Kidney tubule cell (primary cell): ENCODE data around the gene RET.

Experiments
- DNase-seq: peaks from one replicate; pipeline ENCODE4 v3.0.0-alpha.2; 2018; ENCODE audit warnings: low spot score

Gene RET

GRCh38 chr10:43108951-43109350 lies 32.1 kb downstream of the RET start:
- no peak for DNase-seq

GRCh38 chr10:43109671-43110249 lies 32.9 kb downstream of the RET start:
- DNase-seq, result no peak

GRCh38 chr10:43110338-43111071 lies 33.6 kb downstream of the RET start:
- no peak for DNase-seq

- no peak for DNase-seq
Observed at GRCh38 chr10:43111101-43111500, 34.2 kb downstream of the RET start.

GRCh38 chr10:43111921-43112607 lies 35.2 kb downstream of the RET start:
- DNase-seq, result no peak

GRCh38 chr10:43112608-43112961 lies 35.7 kb downstream of the RET start:
- no peak for DNase-seq

GRCh38 chr10:43113201-43114087 lies 36.6 kb downstream of the RET start:
- DNase-seq, result no peak

GRCh38 chr10:43114088-43114742 lies 37.3 kb downstream of the RET start:
- no peak for DNase-seq

- no peak for DNase-seq
Observed at GRCh38 chr10:43114743-43115611, 38.1 kb downstream of the RET start.

- DNase-seq, result no peak
Observed at GRCh38 chr10:43115881-43116595, 39.2 kb downstream of the RET start.

GRCh38 chr10:43116596-43116995 lies 39.7 kb downstream of the RET start:
- DNase-seq, result no peak

- DNase-seq, result no peak
Observed at GRCh38 chr10:43117031-43117776, 40.3 kb downstream of the RET start.

GRCh38 chr10:43117777-43118583 lies 41.1 kb downstream of the RET start:
- DNase-seq, result no peak

- no peak for DNase-seq
Observed at GRCh38 chr10:43118631-43119415, 42.0 kb downstream of the RET start.

GRCh38 chr10:43119416-43120115 lies 42.7 kb downstream of the RET start:
- no peak for DNase-seq

- DNase-seq, result no peak
Observed at GRCh38 chr10:43120116-43120928, 43.5 kb downstream of the RET start.
